Neural progenitor cell (in vitro differentiated cells): ENCODE data around the gene PLEKHJ1.
"Not testable (repeated sequence)": the region's sequence is repeated elsewhere in the genome, so short reads cannot be mapped to it uniquely, and the experiment has no call there.

Experiments used
- EZH2 ChIP-seq: fragments of 200-600 bp; sonication (generic); IDR thresholded peaks from 2 replicates; pipeline ENCODE4 v1.6.1; 2017; ENCODE audit warnings: antibody characterized with exemption, mild to moderate bottlenecking, moderate library complexity
- EZH2phosphoT487 ChIP-seq: fragments of 200-600 bp; sonication (generic); IDR thresholded peaks from 2 replicates; pipeline ENCODE4 v1.6.1; 2017; ENCODE audit warnings: antibody characterized with exemption
- TF ChIP-seq, protein P1 (sequence below): fragments of 200-600 bp; sonication (generic); IDR thresholded peaks from 2 replicates; pipeline ENCODE4 v1.5.1; 2017; ENCODE audit warnings: antibody characterized with exemption, mild to moderate bottlenecking

- TF ChIP-seq, protein P1, sequence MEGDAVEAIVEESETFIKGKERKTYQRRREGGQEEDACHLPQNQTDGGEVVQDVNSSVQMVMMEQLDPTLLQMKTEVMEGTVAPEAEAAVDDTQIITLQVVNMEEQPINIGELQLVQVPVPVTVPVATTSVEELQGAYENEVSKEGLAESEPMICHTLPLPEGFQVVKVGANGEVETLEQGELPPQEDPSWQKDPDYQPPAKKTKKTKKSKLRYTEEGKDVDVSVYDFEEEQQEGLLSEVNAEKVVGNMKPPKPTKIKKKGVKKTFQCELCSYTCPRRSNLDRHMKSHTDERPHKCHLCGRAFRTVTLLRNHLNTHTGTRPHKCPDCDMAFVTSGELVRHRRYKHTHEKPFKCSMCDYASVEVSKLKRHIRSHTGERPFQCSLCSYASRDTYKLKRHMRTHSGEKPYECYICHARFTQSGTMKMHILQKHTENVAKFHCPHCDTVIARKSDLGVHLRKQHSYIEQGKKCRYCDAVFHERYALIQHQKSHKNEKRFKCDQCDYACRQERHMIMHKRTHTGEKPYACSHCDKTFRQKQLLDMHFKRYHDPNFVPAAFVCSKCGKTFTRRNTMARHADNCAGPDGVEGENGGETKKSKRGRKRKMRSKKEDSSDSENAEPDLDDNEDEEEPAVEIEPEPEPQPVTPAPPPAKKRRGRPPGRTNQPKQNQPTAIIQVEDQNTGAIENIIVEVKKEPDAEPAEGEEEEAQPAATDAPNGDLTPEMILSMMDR = not testable (repeated sequence)
- TF ChIP-seq EZH2, EZH2phosphoT487: not testable (repeated sequence)
Observed at GRCh38 chr19:2200624-2201294, 35.4 kb downstream of the PLEKHJ1 start.
